ENCODE data around the gene ZNF804A.

The ZNF804A gene

DNA sequence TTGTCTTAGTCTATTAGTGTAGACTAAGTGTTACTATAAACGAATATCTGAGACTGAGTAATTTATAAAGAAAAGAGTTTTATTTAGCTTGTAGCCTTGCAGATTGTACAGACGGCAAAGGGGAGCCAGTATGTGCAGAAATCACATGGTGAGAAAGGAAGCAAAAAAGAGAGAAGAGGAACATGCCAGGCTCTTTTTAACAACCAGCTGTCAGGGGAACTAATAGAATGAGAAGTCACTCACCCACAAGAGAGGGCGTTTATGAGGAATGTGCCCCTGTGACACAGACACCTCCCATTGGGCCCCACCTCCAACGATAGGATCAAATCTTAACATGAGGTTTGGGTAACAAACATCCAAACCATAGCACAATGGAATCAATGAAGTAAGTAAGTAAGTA, 20.6 kb upstream of the ZNF804A start:
- no peak for ATAC-seq
- no peak for TF ChIP-seq TCF4 (CRISPR knock-in tag; IDR thresholded peaks at IDR 0.05; ENCODE audit: borderline replicate concordance)
- TF ChIP-seq, protein P1, sequence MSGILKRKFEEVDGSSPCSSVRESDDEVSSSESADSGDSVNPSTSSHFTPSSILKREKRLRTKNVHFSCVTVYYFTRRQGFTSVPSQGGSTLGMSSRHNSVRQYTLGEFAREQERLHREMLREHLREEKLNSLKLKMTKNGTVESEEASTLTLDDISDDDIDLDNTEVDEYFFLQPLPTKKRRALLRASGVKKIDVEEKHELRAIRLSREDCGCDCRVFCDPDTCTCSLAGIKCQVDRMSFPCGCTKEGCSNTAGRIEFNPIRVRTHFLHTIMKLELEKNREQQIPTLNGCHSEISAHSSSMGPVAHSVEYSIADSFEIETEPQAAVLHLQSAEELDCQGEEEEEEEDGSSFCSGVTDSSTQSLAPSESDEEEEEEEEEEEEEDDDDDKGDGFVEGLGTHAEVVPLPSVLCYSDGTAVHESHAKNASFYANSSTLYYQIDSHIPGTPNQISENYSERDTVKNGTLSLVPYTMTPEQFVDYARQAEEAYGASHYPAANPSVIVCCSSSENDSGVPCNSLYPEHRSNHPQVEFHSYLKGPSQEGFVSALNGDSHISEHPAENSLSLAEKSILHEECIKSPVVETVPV (CRISPR knock-in tag; IDR thresholded peaks at IDR 0.05) = no peak

DNA sequence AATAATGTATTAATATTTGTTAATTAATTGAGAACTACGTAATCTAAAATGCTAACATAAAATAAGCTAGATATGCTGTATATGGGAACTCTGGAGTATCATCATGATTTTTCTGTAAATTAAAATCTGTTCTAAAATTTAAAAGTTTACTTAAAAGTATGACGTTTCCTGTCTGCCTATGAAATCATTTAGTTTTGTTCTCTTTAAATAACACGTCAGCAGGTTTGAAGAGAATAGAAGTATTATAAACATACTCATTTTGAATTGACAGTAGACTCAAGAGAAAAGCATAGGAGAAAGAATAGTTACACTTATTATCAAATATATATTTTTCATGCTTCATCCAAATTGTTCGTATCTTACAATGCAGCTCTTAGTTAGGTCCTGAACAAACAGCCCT, 19.1 kb upstream of the ZNF804A start:
- no peak for ATAC-seq
- TF ChIP-seq, protein P1 (CRISPR knock-in tag; IDR thresholded peaks at IDR 0.05) = no peak
- TF ChIP-seq ARNTL (CRISPR knock-in tag; IDR thresholded peaks at IDR 0.05; ENCODE audit: borderline replicate concordance, low read depth) = no peak
- no peak for TF ChIP-seq ZFP3 (CRISPR knock-in tag; IDR thresholded peaks at IDR 0.05)
- TF ChIP-seq BACH2 (CRISPR knock-in tag; IDR thresholded peaks at IDR 0.05; ENCODE audit: borderline replicate concordance) = no peak
- TF ChIP-seq OSR1 (CRISPR knock-in tag; IDR thresholded peaks at IDR 0.05) = no peak
- TF ChIP-seq, protein P2, sequence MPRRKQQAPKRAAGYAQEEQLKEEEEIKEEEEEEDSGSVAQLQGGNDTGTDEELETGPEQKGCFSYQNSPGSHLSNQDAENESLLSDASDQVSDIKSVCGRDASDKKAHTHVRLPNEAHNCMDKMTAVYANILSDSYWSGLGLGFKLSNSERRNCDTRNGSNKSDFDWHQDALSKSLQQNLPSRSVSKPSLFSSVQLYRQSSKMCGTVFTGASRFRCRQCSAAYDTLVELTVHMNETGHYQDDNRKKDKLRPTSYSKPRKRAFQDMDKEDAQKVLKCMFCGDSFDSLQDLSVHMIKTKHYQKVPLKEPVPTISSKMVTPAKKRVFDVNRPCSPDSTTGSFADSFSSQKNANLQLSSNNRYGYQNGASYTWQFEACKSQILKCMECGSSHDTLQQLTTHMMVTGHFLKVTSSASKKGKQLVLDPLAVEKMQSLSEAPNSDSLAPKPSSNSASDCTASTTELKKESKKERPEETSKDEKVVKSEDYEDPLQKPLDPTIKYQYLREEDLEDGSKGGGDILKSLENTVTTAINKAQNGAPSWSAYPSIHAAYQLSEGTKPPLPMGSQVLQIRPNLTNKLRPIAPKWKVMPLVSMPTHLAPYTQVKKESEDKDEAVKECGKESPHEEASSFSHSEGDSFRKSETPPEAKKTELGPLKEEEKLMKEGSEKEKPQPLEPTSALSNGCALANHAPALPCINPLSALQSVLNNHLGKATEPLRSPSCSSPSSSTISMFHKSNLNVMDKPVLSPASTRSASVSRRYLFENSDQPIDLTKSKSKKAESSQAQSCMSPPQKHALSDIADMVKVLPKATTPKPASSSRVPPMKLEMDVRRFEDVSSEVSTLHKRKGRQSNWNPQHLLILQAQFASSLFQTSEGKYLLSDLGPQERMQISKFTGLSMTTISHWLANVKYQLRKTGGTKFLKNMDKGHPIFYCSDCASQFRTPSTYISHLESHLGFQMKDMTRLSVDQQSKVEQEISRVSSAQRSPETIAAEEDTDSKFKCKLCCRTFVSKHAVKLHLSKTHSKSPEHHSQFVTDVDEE (CRISPR knock-in tag; IDR thresholded peaks at IDR 0.05) = no peak
- TF ChIP-seq ZNF70 (CRISPR knock-in tag; IDR thresholded peaks at IDR 0.05) = no peak
- TF ChIP-seq SNAI2 (CRISPR knock-in tag; IDR thresholded peaks at IDR 0.05) = no peak
- TF ChIP-seq TCF4 (CRISPR knock-in tag; IDR thresholded peaks at IDR 0.05; ENCODE audit: borderline replicate concordance) = no peak
- TF ChIP-seq, protein P3, sequence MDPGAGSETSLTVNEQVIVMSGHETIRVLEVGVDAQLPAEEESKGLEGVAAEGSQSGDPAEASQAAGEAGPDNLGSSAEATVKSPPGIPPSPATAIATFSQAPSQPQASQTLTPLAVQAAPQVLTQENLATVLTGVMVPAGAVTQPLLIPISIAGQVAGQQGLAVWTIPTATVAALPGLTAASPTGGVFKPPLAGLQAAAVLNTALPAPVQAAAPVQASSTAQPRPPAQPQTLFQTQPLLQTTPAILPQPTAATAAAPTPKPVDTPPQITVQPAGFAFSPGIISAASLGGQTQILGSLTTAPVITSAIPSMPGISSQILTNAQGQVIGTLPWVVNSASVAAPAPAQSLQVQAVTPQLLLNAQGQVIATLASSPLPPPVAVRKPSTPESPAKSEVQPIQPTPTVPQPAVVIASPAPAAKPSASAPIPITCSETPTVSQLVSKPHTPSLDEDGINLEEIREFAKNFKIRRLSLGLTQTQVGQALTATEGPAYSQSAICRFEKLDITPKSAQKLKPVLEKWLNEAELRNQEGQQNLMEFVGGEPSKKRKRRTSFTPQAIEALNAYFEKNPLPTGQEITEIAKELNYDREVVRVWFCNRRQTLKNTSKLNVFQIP (CRISPR knock-in tag; IDR thresholded peaks at IDR 0.05; ENCODE audit: borderline replicate concordance, low read depth) = no peak
- no peak for TF ChIP-seq RARB (CRISPR knock-in tag; IDR thresholded peaks at IDR 0.05)
- TF ChIP-seq ISL1 (CRISPR knock-in tag; IDR thresholded peaks at IDR 0.05) = no peak
- TF ChIP-seq ZNF8 (CRISPR knock-in tag; IDR thresholded peaks at IDR 0.05) = no peak
- TF ChIP-seq, protein P4, sequence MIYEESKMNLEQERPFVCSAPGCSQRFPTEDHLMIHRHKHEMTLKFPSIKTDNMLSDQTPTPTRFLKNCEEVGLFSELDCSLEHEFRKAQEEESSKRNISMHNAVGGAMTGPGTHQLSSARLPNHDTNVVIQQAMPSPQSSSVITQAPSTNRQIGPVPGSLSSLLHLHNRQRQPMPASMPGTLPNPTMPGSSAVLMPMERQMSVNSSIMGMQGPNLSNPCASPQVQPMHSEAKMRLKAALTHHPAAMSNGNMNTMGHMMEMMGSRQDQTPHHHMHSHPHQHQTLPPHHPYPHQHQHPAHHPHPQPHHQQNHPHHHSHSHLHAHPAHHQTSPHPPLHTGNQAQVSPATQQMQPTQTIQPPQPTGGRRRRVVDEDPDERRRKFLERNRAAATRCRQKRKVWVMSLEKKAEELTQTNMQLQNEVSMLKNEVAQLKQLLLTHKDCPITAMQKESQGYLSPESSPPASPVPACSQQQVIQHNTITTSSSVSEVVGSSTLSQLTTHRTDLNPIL (CRISPR knock-in tag; IDR thresholded peaks at IDR 0.05; ENCODE audit: low read depth) = no peak
- TF ChIP-seq, protein P5, sequence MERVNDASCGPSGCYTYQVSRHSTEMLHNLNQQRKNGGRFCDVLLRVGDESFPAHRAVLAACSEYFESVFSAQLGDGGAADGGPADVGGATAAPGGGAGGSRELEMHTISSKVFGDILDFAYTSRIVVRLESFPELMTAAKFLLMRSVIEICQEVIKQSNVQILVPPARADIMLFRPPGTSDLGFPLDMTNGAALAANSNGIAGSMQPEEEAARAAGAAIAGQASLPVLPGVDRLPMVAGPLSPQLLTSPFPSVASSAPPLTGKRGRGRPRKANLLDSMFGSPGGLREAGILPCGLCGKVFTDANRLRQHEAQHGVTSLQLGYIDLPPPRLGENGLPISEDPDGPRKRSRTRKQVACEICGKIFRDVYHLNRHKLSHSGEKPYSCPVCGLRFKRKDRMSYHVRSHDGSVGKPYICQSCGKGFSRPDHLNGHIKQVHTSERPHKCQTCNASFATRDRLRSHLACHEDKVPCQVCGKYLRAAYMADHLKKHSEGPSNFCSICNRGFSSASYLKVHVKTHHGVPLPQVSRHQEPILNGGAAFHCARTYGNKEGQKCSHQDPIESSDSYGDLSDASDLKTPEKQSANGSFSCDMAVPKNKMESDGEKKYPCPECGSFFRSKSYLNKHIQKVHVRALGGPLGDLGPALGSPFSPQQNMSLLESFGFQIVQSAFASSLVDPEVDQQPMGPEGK (CRISPR knock-in tag; IDR thresholded peaks at IDR 0.05; ENCODE audit: borderline replicate concordance) = no peak
- TF ChIP-seq ZFP30 (CRISPR knock-in tag; IDR thresholded peaks at IDR 0.05) = no peak

DNA sequence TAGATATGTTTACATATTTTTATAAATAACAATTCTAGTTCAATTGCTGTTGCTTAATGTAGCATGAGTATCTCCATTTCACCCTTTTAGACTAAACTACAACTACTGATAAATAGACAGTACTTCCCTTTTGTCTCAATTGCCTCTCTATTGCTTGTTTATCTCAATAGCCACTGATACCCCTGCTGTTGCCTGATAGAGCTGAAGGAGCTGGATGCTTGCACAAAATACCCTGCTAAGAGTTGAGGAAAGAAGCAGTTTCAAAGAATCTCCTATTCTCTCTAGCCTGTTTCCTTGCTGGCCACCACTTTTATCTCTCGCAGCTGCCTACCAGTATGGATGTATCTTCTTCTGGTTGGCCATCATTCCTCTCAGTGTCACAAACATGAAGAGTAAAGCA, 16.9 kb upstream of the ZNF804A start:
- TF ChIP-seq ISL1 (CRISPR knock-in tag; IDR thresholded peaks at IDR 0.05) (no peak), OSR1 (CRISPR knock-in tag; IDR thresholded peaks at IDR 0.05) (no peak), PPARA (CRISPR knock-in tag; IDR thresholded peaks at IDR 0.05; ENCODE audit: borderline replicate concordance) (no peak), TOX (CRISPR knock-in tag; IDR thresholded peaks at IDR 0.05; ENCODE audit: borderline replicate concordance) (no peak), ZC3H10 (CRISPR knock-in tag; IDR thresholded peaks at IDR 0.05) (no peak), RARB (CRISPR knock-in tag; IDR thresholded peaks at IDR 0.05) (no peak), TCF4 (CRISPR knock-in tag; IDR thresholded peaks at IDR 0.05; ENCODE audit: borderline replicate concordance) (no peak), ZNF565 (CRISPR knock-in tag; conservative IDR thresholded peaks at IDR 0.05; ENCODE audit: low read depth) (no peak)
- no peak for ATAC-seq

Data from SK-N-SH treated with all-trans-retinoic acid at 6 μM for 48 hours (cell line).